ENCODE data around the gene SIAH3.

DNA sequence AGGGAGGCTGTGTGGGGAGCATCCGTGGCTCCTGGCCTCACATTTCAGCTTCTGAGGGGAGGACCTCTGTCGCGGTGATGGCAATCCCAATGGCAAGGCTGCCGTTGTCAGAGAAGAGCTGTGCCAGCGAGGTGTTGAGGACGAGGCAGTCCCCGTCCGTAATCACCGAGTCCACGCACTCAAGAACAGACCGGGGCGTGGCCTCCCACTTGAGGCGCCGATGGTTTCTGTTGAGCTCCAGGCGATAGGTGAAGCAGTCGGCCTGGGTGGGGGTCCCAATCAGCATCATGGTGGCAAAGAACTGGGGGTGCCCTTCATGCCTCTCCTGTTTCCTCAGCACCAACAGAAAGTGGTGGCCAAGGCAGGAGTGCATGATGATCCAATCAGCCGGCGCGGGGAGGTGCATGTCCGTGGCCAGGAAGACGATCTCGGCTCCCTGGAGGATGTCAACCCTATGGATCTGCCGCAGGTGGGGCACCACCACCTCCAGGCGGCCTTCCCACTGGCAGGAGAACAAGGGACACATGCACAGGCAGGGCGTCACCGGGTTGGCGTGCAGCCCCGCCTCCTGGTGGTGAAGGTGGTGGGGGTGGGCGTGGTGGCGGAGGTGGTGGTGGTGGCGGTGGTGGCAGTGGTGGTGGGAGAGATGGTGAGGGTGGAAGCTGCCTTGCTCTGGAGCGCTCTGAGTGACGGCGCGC is 68.1 kb downstream of the SIAH3 start:
- TF ChIP-seq EGR1 (IDR thresholded peaks at IDR 0.05) (no peak), EP300 (IDR thresholded peaks at IDR 0.05; ENCODE audit: borderline replicate concordance) (no peak), FOXM1 (IDR thresholded peaks at IDR 0.05; ENCODE audit: borderline replicate concordance, low read depth) (no peak), NFIC (IDR thresholded peaks at IDR 0.05) (no peak), RAD21 (IDR thresholded peaks at IDR 0.05; ENCODE audit: low read depth) (no peak), TCF12 (IDR thresholded peaks at IDR 0.05; ENCODE audit: low read depth) (no peak), ZBTB7A (IDR thresholded peaks at IDR 0.05; ENCODE audit: low read depth) (no peak), CEBPB (IDR thresholded peaks at IDR 0.05) (no peak), CREB1 (IDR thresholded peaks at IDR 0.05; ENCODE audit: low read depth) (no peak), TEAD4 (IDR thresholded peaks at IDR 0.05) (no peak), TAF1 (IDR thresholded peaks at IDR 0.05; ENCODE audit: low read depth) (no peak)
- TF ChIP-seq, protein P1, sequence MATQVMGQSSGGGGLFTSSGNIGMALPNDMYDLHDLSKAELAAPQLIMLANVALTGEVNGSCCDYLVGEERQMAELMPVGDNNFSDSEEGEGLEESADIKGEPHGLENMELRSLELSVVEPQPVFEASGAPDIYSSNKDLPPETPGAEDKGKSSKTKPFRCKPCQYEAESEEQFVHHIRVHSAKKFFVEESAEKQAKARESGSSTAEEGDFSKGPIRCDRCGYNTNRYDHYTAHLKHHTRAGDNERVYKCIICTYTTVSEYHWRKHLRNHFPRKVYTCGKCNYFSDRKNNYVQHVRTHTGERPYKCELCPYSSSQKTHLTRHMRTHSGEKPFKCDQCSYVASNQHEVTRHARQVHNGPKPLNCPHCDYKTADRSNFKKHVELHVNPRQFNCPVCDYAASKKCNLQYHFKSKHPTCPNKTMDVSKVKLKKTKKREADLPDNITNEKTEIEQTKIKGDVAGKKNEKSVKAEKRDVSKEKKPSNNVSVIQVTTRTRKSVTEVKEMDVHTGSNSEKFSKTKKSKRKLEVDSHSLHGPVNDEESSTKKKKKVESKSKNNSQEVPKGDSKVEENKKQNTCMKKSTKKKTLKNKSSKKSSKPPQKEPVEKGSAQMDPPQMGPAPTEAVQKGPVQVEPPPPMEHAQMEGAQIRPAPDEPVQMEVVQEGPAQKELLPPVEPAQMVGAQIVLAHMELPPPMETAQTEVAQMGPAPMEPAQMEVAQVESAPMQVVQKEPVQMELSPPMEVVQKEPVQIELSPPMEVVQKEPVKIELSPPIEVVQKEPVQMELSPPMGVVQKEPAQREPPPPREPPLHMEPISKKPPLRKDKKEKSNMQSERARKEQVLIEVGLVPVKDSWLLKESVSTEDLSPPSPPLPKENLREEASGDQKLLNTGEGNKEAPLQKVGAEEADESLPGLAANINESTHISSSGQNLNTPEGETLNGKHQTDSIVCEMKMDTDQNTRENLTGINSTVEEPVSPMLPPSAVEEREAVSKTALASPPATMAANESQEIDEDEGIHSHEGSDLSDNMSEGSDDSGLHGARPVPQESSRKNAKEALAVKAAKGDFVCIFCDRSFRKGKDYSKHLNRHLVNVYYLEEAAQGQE (IDR thresholded peaks at IDR 0.05; ENCODE audit: low read depth) = no peak
- TF ChIP-seq, protein P2, sequence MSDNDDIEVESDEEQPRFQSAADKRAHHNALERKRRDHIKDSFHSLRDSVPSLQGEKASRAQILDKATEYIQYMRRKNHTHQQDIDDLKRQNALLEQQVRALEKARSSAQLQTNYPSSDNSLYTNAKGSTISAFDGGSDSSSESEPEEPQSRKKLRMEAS (IDR thresholded peaks at IDR 0.05) = no peak
